OCI-LY1 (cell line): ENCODE results near the gene PCDHGB4.

Experiments used
- H2AFZ ChIP-seq: fragments of 200-600 bp; sonication (generic), shearing (Covaris generic); 2 replicates; pipeline ENCODE4 v1.6.0; 2014; ENCODE audit warnings: antibody characterized with exemption, mild to moderate bottlenecking, low read length
- H3F3A ChIP-seq: fragments of 200-600 bp; sonication (generic), shearing (Covaris generic); 2 replicates; pipeline ENCODE4 v1.6.0; 2014; ENCODE audit warnings: mild to moderate bottlenecking, antibody characterized with exemption, low read length, moderate library complexity; ENCODE audit not compliant: insufficient read depth
- H3K27ac ChIP-seq: fragments of 200-600 bp; sonication (generic); 2 replicates; pipeline ENCODE4 v1.5.1; 2014; ENCODE audit warnings: low read length, mixed run types, mild to moderate bottlenecking, low read depth; ENCODE audit not compliant: poor library complexity, severe bottlenecking
- H3K27me3 ChIP-seq: fragments of 200-600 bp; sonication (generic); 2 replicates; pipeline ENCODE4 v1.6.0; 2014; ENCODE audit warnings: antibody characterized with exemption, mild to moderate bottlenecking, low read length, moderate library complexity; ENCODE audit not compliant: insufficient read depth
- H3K36me3 ChIP-seq: fragments of 200-600 bp; sonication (generic); 2 replicates; pipeline ENCODE4 v1.6.1; 2014; ENCODE audit warnings: mild to moderate bottlenecking, antibody characterized with exemption, low read length, moderate library complexity, mixed read lengths; ENCODE audit not compliant: insufficient read depth
- H3K4me1 ChIP-seq: fragments of 200-600 bp; sonication (generic); 2 replicates; pipeline ENCODE4 v1.5.1; 2014; ENCODE audit warnings: mild to moderate bottlenecking, low read length, moderate library complexity; ENCODE audit not compliant: insufficient read depth, severe bottlenecking
- H3K4me2 ChIP-seq: fragments of 200-600 bp; sonication (generic), shearing (Covaris generic); 2 replicates; pipeline ENCODE4 v1.6.1; 2014; ENCODE audit warnings: low read length
- H3K4me3 ChIP-seq: fragments of 200-600 bp; sonication (generic); 2 replicates; pipeline ENCODE4 v1.5.1; 2014; ENCODE audit warnings: low read length, low read depth, mild to moderate bottlenecking, mixed read lengths; ENCODE audit not compliant: poor library complexity, severe bottlenecking
- H3K79me2 ChIP-seq: fragments of 200-600 bp; shearing (Covaris generic); 2 replicates; pipeline ENCODE4 v1.6.1; 2016; ENCODE audit warnings: mixed run types, low read length, mixed read lengths; ENCODE audit not compliant: insufficient read depth
- H3K9ac ChIP-seq: fragments of 200-600 bp; sonication (generic), shearing (Covaris generic); 2 replicates; pipeline ENCODE4 v1.6.1; 2014; ENCODE audit warnings: mild to moderate bottlenecking, low read length, mixed read lengths
- H3K9me2 ChIP-seq: fragments of 200-600 bp; sonication (generic), shearing (Covaris generic); 2 replicates; pipeline ENCODE4 v1.6.1; 2014; ENCODE audit warnings: low read depth, mild to moderate bottlenecking, low read length, mixed read lengths
- H3K9me3 ChIP-seq: fragments of 200-600 bp; shearing (Covaris generic); 2 replicates; pipeline ENCODE4 v1.6.1; 2014; ENCODE audit warnings: low read length, mixed read lengths
- H4K20me1 ChIP-seq: fragments of 200-600 bp; sonication (generic), shearing (Covaris generic); 2 replicates; pipeline ENCODE4 v1.6.0; 2016; ENCODE audit warnings: mild to moderate bottlenecking, low read length; ENCODE audit not compliant: insufficient read depth
- EZH2 ChIP-seq: fragments of 200-600 bp; sonication (generic), shearing (Covaris generic); IDR thresholded peaks from 2 replicates; pipeline ENCODE4 v1.8.0; 2017; ENCODE audit warnings: borderline replicate concordance, mixed run types, mild to moderate bottlenecking, antibody characterized with exemption, low read length, moderate library complexity, mixed read lengths
- TF ChIP-seq, protein P1 (sequence below): fragments of 200-600 bp; sonication (generic), shearing (Covaris generic); IDR thresholded peaks from 2 replicates; pipeline ENCODE4 v1.5.1; 2017; ENCODE audit warnings: mild to moderate bottlenecking, antibody characterized with exemption, low read length, moderate library complexity, mixed read lengths

PCDHGB4 gene

DNA sequence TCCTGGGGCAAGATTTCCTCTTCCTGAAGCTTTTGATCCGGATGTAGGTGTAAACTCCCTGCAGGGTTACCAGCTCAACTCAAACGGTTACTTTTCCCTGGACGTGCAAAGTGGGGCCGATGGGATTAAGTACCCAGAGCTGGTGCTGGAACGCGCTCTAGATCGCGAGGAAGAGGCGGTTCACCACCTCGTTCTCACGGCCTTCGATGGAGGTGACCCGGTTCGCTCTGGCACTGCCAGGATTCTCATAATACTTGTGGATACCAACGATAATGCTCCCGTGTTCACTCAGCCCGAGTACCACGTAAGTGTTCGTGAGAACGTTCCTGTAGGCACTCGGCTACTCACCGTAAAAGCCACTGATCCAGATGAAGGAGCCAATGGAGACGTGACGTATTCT is 31.9 kb upstream of the PCDHGB4 start:
- no peaks in the 10 kb centered on the region for H4K20me1 ChIP-seq
- H3K4me3 ChIP-seq = no peak overlapping the region
- H3K9ac ChIP-seq = no peak overlapping the region
- H3K36me3 ChIP-seq = peaks cover 21% of the 10 kb centered on the region
- no peaks in the 10 kb centered on the region for H3F3A ChIP-seq
- no peaks in the 10 kb centered on the region for H3K79me2 ChIP-seq
- peaks cover 44% of the 10 kb centered on the region for H3K9me3 ChIP-seq
- no peak overlapping the region for H3K4me2 ChIP-seq
- TF ChIP-seq, protein P1, sequence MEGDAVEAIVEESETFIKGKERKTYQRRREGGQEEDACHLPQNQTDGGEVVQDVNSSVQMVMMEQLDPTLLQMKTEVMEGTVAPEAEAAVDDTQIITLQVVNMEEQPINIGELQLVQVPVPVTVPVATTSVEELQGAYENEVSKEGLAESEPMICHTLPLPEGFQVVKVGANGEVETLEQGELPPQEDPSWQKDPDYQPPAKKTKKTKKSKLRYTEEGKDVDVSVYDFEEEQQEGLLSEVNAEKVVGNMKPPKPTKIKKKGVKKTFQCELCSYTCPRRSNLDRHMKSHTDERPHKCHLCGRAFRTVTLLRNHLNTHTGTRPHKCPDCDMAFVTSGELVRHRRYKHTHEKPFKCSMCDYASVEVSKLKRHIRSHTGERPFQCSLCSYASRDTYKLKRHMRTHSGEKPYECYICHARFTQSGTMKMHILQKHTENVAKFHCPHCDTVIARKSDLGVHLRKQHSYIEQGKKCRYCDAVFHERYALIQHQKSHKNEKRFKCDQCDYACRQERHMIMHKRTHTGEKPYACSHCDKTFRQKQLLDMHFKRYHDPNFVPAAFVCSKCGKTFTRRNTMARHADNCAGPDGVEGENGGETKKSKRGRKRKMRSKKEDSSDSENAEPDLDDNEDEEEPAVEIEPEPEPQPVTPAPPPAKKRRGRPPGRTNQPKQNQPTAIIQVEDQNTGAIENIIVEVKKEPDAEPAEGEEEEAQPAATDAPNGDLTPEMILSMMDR = no peak
- TF ChIP-seq EZH2 = no peak
- H3K9me2 ChIP-seq = no peaks in the 10 kb centered on the region
- peaks cover 3% of the 10 kb centered on the region for H3K4me1 ChIP-seq
- no peak overlapping the region for H2AFZ ChIP-seq
- H3K27me3 ChIP-seq = no peaks in the 10 kb centered on the region
- H3K27ac ChIP-seq = no peak overlapping the region

DNA sequence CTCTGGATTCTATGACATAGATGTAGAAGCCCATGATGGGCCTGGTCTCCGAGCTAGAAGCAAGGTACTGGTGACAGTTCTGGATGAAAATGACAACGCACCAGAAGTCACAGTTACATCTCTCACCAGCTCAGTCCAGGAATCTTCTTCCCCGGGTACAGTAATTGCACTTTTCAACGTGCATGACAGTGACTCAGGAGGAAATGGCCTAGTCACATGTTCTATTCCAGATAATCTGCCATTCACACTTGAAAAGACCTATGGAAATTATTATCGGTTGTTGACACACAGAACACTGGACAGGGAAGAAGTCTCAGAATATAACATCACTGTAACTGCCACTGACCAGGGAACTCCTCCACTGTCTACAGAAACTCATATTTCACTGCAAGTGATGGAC is 31.4 kb upstream of the PCDHGB4 start:
- Histone ChIP-seq H3K9me2 (no peaks in the 10 kb centered on the region), H3K4me3 (no peak overlapping the region), H4K20me1 (no peaks in the 10 kb centered on the region), H3K79me2 (no peaks in the 10 kb centered on the region), H3K9me3 (peaks cover 43% of the 10 kb centered on the region), H3K9ac (no peak overlapping the region), H3F3A (no peaks in the 10 kb centered on the region), H3K4me1 (no peaks in the 10 kb centered on the region), H3K27ac (no peak overlapping the region), H2AFZ (no peak overlapping the region), H3K27me3 (no peaks in the 10 kb centered on the region), H3K36me3 (peaks cover 16% of the 10 kb centered on the region), H3K4me2 (no peak overlapping the region)
- no peak for TF ChIP-seq EZH2
- TF ChIP-seq, protein P1 = no peak

DNA sequence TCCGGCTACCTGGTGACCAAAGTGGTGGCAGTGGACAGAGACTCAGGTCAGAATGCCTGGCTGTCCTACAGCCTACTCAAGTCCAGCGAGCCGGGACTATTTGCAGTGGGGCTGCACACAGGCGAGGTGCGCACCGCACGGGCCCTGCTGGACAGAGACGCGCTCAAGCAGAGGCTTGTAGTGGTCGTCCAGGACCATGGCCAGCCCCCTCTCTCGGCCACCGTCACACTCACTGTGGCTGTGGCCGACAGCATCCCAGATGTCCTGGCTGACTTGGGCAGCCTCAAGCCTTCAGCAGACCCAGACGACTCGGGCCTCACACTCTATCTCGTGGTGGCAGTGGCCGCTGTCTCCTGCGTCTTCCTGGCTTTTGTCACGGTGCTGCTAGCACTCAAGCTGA is 30.5 kb upstream of the PCDHGB4 start:
- Histone ChIP-seq H3K27ac (no peak overlapping the region), H3K9me3 (peaks cover 42% of the 10 kb centered on the region), H3K4me1 (no peaks in the 10 kb centered on the region), H3K36me3 (peaks cover 13% of the 10 kb centered on the region; the same call in 1 of the 2 replicates), H3K4me3 (no peak overlapping the region), H3K79me2 (no peaks in the 10 kb centered on the region), H3F3A (no peaks in the 10 kb centered on the region), H3K27me3 (no peaks in the 10 kb centered on the region), H3K9ac (no peak overlapping the region), H4K20me1 (no peaks in the 10 kb centered on the region), H2AFZ (no peak overlapping the region), H3K4me2 (no peak overlapping the region), H3K9me2 (no peaks in the 10 kb centered on the region)
- TF ChIP-seq EZH2 = no peak
- TF ChIP-seq, protein P1 = no peak
